ENCODE data around the gene DLG1.
"Not testable (repeated sequence)": the region's sequence is repeated elsewhere in the genome, so short reads cannot be mapped to it uniquely, and the experiment has no call there.

The DLG1 gene

GRCh38 chr3:197206913-197207312 lies 91.5 kb downstream of the DLG1 start:
- DNase-seq: no peak

- no peak for DNase-seq
Measured at GRCh38 chr3:197205675-197206074, 92.7 kb downstream of the DLG1 start.

GRCh38 chr3:197205265-197205664 lies 93.1 kb downstream of the DLG1 start:
- no peak for DNase-seq

- no peak for DNase-seq
Measured at GRCh38 chr3:197204736-197205135, 93.7 kb downstream of the DLG1 start.

GRCh38 chr3:197203714-197204146 lies 94.7 kb downstream of the DLG1 start:
- DNase-seq: no peak

GRCh38 chr3:197202694-197203093 lies 95.7 kb downstream of the DLG1 start:
- no peak for DNase-seq

GRCh38 chr3:197201791-197202452 lies 96.5 kb downstream of the DLG1 start:
- no peak for DNase-seq

- DNase-seq: not testable (repeated sequence)
Measured at GRCh38 chr3:197200856-197201255, 97.6 kb downstream of the DLG1 start.

GRCh38 chr3:197197334-197197733 lies 101.1 kb downstream of the DLG1 start:
- DNase-seq: no peak

- no peak for DNase-seq
Measured at GRCh38 chr3:197196192-197196591, 102.2 kb downstream of the DLG1 start.

GRCh38 chr3:197195326-197195725 lies 103.1 kb downstream of the DLG1 start:
- no peak for DNase-seq

GRCh38 chr3:197193759-197194158 lies 104.7 kb downstream of the DLG1 start:
- DNase-seq: not testable (repeated sequence)

- DNase-seq: no peak
Measured at GRCh38 chr3:197191897-197192296, 106.5 kb downstream of the DLG1 start.

- no peak for DNase-seq
Measured at GRCh38 chr3:197189623-197190022, 108.8 kb downstream of the DLG1 start.

GRCh38 chr3:197188963-197189362 lies 109.4 kb downstream of the DLG1 start:
- no peak for DNase-seq

- peak in 1 of 2 experiments; percentile 43 for DNase-seq
Measured at GRCh38 chr3:197186887-197187588, 111.4 kb downstream of the DLG1 start.

GRCh38 chr3:197183582-197183981 lies 114.8 kb downstream of the DLG1 start:
- DNase-seq: peak in 1 of 2 experiments; percentile 9

- DNase-seq: no peak
Measured at GRCh38 chr3:197181741-197182140, 116.7 kb downstream of the DLG1 start.

GRCh38 chr3:197178998-197179397 lies 119.4 kb downstream of the DLG1 start:
- DNase-seq: no peak

- no peak for DNase-seq
Measured at GRCh38 chr3:197175503-197175902, 122.9 kb downstream of the DLG1 start.

- no peak for DNase-seq
Measured at GRCh38 chr3:197174927-197175326, 123.5 kb downstream of the DLG1 start.

GRCh38 chr3:197173620-197174019 lies 124.8 kb downstream of the DLG1 start:
- DNase-seq: no peak

GRCh38 chr3:197171481-197172067 lies 126.8 kb downstream of the DLG1 start:
- no peak for DNase-seq

- no peak for DNase-seq
Measured at GRCh38 chr3:197169028-197169427, 129.4 kb downstream of the DLG1 start.
